WTC11 (cell line): ENCODE results near the gene NOX5. TPM values are rescaled to one million over a fixed set of nuclear protein-coding genes. Genes with fewer than 3 reads are reported as not detected.

Experiments
- ATAC-seq: fragments of 200-7000 bp; cut with Tn5 transposase; 2 replicates; pipeline ENCODE4 v1.10.0; 2021; ENCODE audit warnings: mild to moderate bottlenecking, moderate library complexity
- CTCF ChIA-PET: fragments of 300-600 bp; sonication (Branson Sonifier 250); formaldehyde crosslinking; loops from one replicate; lab custom pipeline; 2021; ENCODE audit warnings: antibody characterized with exemption; lab: Charles Lee
- POLR2A ChIA-PET: fragments of 350-600 bp; sonication (Branson Sonifier 250); formaldehyde crosslinking; loops from one replicate; lab custom pipeline; 2021; ENCODE audit warnings: antibody characterized with exemption; lab: Charles Lee
- DNase-seq: peaks from one replicate; pipeline ENCODE4 v3.0.0; 2021; ENCODE audit warnings: low spot score
- H3K27ac Mint-ChIP-seq: 2 replicates; pipeline ENCODE4 v1.8.0; 2021; ENCODE audit warnings: mixed read lengths
- H3K27me3 Mint-ChIP-seq: 2 replicates; pipeline ENCODE4 v1.8.0; 2021; ENCODE audit warnings: low read depth, mild to moderate bottlenecking, moderate library complexity, mixed read lengths
- H3K36me3 Mint-ChIP-seq: 2 replicates; pipeline ENCODE4 v1.8.0; 2021; ENCODE audit warnings: mixed read lengths
- H3K4me1 Mint-ChIP-seq: 2 replicates; pipeline ENCODE4 v1.8.0; 2022; ENCODE audit warnings: mixed read lengths
- H3K4me3 Mint-ChIP-seq: 2 replicates; pipeline ENCODE4 v1.8.0; 2021; ENCODE audit warnings: mild to moderate bottlenecking, moderate library complexity, mixed read lengths
- H3K9me3 Mint-ChIP-seq: 2 replicates; pipeline ENCODE4 v1.8.0; 2021; ENCODE audit warnings: mixed read lengths
- ATF3 ChIP-seq: sonication (generic); formaldehyde crosslinking; conservative IDR thresholded peaks from 2 replicates; pipeline ENCODE4 v1.8.1; 2022; ENCODE audit warnings: mild to moderate bottlenecking, missing genetic modification reagents
- CREM ChIP-seq: sonication (generic); formaldehyde crosslinking; IDR thresholded peaks from 2 replicates; pipeline ENCODE4 v1.8.1; 2022; ENCODE audit warnings: mild to moderate bottlenecking, missing genetic modification reagents, moderate library complexity
- E2F1 ChIP-seq: sonication (generic); formaldehyde crosslinking; IDR thresholded peaks from 2 replicates; pipeline ENCODE4 v1.8.0; 2022; ENCODE audit warnings: mild to moderate bottlenecking, missing genetic modification reagents
- E2F4 ChIP-seq: sonication (generic); formaldehyde crosslinking; IDR thresholded peaks from 2 replicates; pipeline ENCODE4 v1.8.1; 2022; ENCODE audit warnings: low read depth, mild to moderate bottlenecking, moderate library complexity, missing genetic modification reagents, borderline replicate concordance
- ELF4 ChIP-seq: sonication (generic); formaldehyde crosslinking; IDR thresholded peaks from 2 replicates; pipeline ENCODE4 v1.8.1; 2022; ENCODE audit warnings: low read depth, mild to moderate bottlenecking, moderate library complexity, missing genetic modification reagents
- EMX1 ChIP-seq: fragments of 250-450 bp; sonication (Bioruptor Pico); IDR thresholded peaks from 2 replicates; pipeline ENCODE4 v1.8.0; 2021; ENCODE audit warnings: mild to moderate bottlenecking
- FOXP1 ChIP-seq: sonication (generic); formaldehyde crosslinking; IDR thresholded peaks from 2 replicates; pipeline ENCODE4 v1.8.0; 2022; ENCODE audit warnings: missing genetic modification reagents, mild to moderate bottlenecking, moderate library complexity, borderline replicate concordance
- KAT7 ChIP-seq: sonication (generic); formaldehyde crosslinking; IDR thresholded peaks from 2 replicates; pipeline ENCODE4 v1.8.1; 2023; ENCODE audit warnings: missing genetic modification reagents, mild to moderate bottlenecking, borderline replicate concordance
- MLX ChIP-seq: sonication (generic); formaldehyde crosslinking; IDR thresholded peaks from 2 replicates; pipeline ENCODE4 v1.8.1; 2023; ENCODE audit warnings: mild to moderate bottlenecking, missing genetic modification reagents, moderate library complexity
- NR2C2 ChIP-seq: sonication (generic); formaldehyde crosslinking; IDR thresholded peaks from 2 replicates; pipeline ENCODE4 v1.8.0; 2022; ENCODE audit warnings: mild to moderate bottlenecking, missing genetic modification reagents
- PRDM15 ChIP-seq: sonication (generic); formaldehyde crosslinking; IDR thresholded peaks from 2 replicates; pipeline ENCODE4 v1.8.0; 2022; ENCODE audit warnings: missing genetic modification reagents
- PRRX2 ChIP-seq: fragments of 250-450 bp; sonication (Bioruptor Pico); IDR thresholded peaks from 2 replicates; pipeline ENCODE4 v1.8.0; 2021; ENCODE audit warnings: mild to moderate bottlenecking
- RELA ChIP-seq: sonication (generic); formaldehyde crosslinking; IDR thresholded peaks from 2 replicates; pipeline ENCODE4 v1.8.1; 2022; ENCODE audit warnings: missing genetic modification reagents, mild to moderate bottlenecking, borderline replicate concordance
- RORB ChIP-seq: fragments of 250-450 bp; sonication (Bioruptor Pico); IDR thresholded peaks from 2 replicates; pipeline ENCODE4 v1.9.0; 2021; ENCODE audit warnings: mild to moderate bottlenecking
- ZNF232 ChIP-seq: sonication (generic); formaldehyde crosslinking; IDR thresholded peaks from 2 replicates; pipeline ENCODE4 v1.8.0; 2022; ENCODE audit warnings: mild to moderate bottlenecking, missing genetic modification reagents
- ZNF263 ChIP-seq: sonication (generic); formaldehyde crosslinking; IDR thresholded peaks from 2 replicates; pipeline ENCODE4 v1.8.1; 2022; ENCODE audit warnings: low read depth, mild to moderate bottlenecking, moderate library complexity, missing genetic modification reagents
- ZNF423 ChIP-seq: fragments of 250-450 bp; sonication (Bioruptor Pico); IDR thresholded peaks from 2 replicates; pipeline ENCODE4 v2.1.2; 2022; ENCODE audit warnings: mild to moderate bottlenecking, moderate library complexity
- ZNF425 ChIP-seq: fragments of 250-450 bp; sonication (Bioruptor Pico); conservative IDR thresholded peaks from 2 replicates; pipeline ENCODE4 v1.9.0; 2021; ENCODE audit warnings: mild to moderate bottlenecking
- total RNA-seq: library from RNA; stranded (reverse); gene quantifications from 3 replicates; pipeline ENCODE4 v1.2.3, GENCODE V29; 2021
- TF ChIP-seq, protein P1 (sequence below): fragments of 250-450 bp; sonication (Bioruptor Pico); IDR thresholded peaks from 2 replicates; pipeline ENCODE4 v1.9.0; 2021; ENCODE audit warnings: moderate library complexity, mild to moderate bottlenecking, inconsistent platforms, borderline replicate concordance
- TF ChIP-seq, protein P2 (sequence below): sonication (generic); formaldehyde crosslinking; IDR thresholded peaks from 2 replicates; pipeline ENCODE4 v1.8.0; 2023; ENCODE audit warnings: missing genetic modification reagents, mild to moderate bottlenecking, borderline replicate concordance

The NOX5 gene
- total RNA-seq, 1 experiment from 2014 or later, result not detected

DNA sequence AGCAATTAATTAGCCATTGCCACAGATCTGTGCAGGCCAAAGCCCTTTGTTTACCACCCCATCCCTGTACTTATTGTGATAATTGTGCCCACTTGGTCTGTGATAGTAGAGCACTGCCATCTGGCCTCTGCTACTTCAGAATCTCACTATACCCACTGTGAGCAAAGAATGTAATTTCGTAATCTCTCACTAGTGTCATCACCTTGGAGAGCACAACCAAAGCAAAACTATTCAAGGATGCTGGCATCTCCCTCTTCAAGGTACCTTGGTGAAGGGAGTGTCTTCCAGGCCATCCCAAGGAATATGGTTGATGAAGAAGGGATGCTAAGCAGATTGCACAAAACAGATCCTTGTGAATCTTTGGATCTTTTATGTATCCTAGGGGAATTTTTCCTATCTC is 34.7 kb upstream of the NOX5 start (continued):
- no peak for TF ChIP-seq PRDM15 (CRISPR knock-in tag)
- no peak for TF ChIP-seq MLX (CRISPR knock-in tag)
- no peak for TF ChIP-seq ZNF423 (CRISPR knock-in tag)
- TF ChIP-seq EMX1 (CRISPR knock-in tag), result no peak
- no peak for TF ChIP-seq ATF3 (CRISPR knock-in tag)
- TF ChIP-seq FOXP1, result no peak
- TF ChIP-seq, protein P1, sequence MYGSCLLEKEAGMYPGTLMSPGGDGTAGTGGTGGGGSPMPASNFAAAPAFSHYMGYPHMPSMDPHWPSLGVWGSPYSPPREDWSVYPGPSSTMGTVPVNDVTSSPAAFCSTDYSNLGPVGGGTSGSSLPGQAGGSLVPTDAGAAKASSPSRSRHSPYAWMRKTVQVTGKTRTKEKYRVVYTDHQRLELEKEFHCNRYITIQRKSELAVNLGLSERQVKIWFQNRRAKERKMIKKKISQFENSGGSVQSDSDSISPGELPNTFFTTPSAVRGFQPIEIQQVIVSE (CRISPR knock-in tag), result no peak
- no peak for TF ChIP-seq ZNF263
- no peak for TF ChIP-seq E2F4 (CRISPR knock-in tag)

DNA sequence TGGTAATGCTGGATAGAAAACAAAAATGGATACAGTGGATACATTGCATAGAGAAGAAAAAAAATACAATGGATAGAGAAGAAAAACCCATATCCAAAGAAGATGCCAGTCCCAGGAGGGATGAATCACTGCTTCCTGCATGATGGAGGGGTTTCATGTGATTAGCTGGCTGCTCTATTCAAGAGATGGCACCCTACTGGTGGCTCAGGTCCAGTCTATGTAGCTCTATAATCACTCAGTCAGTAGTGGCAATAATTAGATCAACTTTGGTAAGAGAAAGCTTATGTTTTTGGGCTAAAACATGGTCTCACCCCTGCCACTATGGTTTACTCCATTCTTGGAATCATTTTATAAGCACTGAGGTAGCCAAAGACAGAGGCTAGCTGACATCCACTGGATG is 33.7 kb upstream of the NOX5 start:
- POLR2A ChIA-PET, result no interaction called here
- no peak for ATAC-seq
- peaks cover 15% of the 10 kb centered on the region for H3K27me3 Mint-ChIP-seq
- H3K9me3 Mint-ChIP-seq, result peaks cover 59% of the 10 kb centered on the region
- peaks cover 20% of the 10 kb centered on the region for H3K36me3 Mint-ChIP-seq
- no peak for TF ChIP-seq E2F1 (CRISPR knock-in tag)
- no peak for TF ChIP-seq ZNF425 (CRISPR knock-in tag)
- TF ChIP-seq EMX1 (CRISPR knock-in tag), result no peak
- TF ChIP-seq, protein P2, sequence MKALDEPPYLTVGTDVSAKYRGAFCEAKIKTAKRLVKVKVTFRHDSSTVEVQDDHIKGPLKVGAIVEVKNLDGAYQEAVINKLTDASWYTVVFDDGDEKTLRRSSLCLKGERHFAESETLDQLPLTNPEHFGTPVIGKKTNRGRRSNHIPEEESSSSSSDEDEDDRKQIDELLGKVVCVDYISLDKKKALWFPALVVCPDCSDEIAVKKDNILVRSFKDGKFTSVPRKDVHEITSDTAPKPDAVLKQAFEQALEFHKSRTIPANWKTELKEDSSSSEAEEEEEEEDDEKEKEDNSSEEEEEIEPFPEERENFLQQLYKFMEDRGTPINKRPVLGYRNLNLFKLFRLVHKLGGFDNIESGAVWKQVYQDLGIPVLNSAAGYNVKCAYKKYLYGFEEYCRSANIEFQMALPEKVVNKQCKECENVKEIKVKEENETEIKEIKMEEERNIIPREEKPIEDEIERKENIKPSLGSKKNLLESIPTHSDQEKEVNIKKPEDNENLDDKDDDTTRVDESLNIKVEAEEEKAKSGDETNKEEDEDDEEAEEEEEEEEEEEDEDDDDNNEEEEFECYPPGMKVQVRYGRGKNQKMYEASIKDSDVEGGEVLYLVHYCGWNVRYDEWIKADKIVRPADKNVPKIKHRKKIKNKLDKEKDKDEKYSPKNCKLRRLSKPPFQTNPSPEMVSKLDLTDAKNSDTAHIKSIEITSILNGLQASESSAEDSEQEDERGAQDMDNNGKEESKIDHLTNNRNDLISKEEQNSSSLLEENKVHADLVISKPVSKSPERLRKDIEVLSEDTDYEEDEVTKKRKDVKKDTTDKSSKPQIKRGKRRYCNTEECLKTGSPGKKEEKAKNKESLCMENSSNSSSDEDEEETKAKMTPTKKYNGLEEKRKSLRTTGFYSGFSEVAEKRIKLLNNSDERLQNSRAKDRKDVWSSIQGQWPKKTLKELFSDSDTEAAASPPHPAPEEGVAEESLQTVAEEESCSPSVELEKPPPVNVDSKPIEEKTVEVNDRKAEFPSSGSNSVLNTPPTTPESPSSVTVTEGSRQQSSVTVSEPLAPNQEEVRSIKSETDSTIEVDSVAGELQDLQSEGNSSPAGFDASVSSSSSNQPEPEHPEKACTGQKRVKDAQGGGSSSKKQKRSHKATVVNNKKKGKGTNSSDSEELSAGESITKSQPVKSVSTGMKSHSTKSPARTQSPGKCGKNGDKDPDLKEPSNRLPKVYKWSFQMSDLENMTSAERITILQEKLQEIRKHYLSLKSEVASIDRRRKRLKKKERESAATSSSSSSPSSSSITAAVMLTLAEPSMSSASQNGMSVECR (CRISPR knock-in tag), result no peak
- TF ChIP-seq KAT7 (CRISPR knock-in tag), result no peak
- TF ChIP-seq ELF4 (CRISPR knock-in tag), result no peak
- TF ChIP-seq RELA (CRISPR knock-in tag), result no peak
- no peak for TF ChIP-seq RORB
- TF ChIP-seq ZNF232, result no peak
- no peak for TF ChIP-seq NR2C2 (CRISPR knock-in tag)
- TF ChIP-seq CREM (CRISPR knock-in tag), result no peak
- no peak for TF ChIP-seq PRRX2 (CRISPR knock-in tag)
- no peak for TF ChIP-seq ZNF423 (CRISPR knock-in tag)
- TF ChIP-seq, all 79 proteins: peak for 0
- CTCF ChIA-PET, result no interaction called here
- DNase-seq, result no peak
- Mint-ChIP-seq H3K4me3 (no peak overlapping the region), H3K27ac (no peak overlapping the region), H3K4me1 (no peaks in the 10 kb centered on the region)
